GM18873 (cell line): ENCODE results near the gene TJAP1.
"Not testable (repeated sequence)": the region's sequence is repeated elsewhere in the genome, so short reads cannot be mapped to it uniquely, and the experiment has no call there.

Experiments used
- ATAC-seq: cut with Tn5 transposase; IDR thresholded peaks from one replicate; pipeline ENCODE4 v1.9.1; 2021; ENCODE audit warnings: mild to moderate bottlenecking, moderate library complexity, moderate number of reproducible peaks; ENCODE audit not compliant: unreplicated experiment, low FRiP score

Gene TJAP1

DNA sequence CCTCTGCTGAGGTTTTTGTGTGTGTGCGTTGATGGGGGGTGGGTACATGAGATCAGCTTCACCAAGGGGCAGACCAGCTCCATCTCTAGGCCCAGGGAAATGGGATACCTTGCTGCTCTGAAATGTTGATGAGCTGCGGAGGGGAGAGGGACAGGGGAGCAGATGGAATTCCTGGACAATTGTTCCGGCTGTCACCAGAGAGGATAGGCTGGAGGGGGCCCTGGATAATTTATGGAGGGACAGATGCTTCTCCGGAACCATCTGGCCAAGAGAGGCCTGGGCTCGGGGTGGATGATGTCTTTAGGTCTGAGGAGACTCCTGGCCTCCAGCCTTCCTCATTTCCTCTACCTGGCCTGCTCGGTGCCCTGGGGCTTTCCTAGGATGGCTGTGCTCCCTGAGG, 1.9 kb upstream of the TJAP1 start:
- ATAC-seq: no peak

DNA sequence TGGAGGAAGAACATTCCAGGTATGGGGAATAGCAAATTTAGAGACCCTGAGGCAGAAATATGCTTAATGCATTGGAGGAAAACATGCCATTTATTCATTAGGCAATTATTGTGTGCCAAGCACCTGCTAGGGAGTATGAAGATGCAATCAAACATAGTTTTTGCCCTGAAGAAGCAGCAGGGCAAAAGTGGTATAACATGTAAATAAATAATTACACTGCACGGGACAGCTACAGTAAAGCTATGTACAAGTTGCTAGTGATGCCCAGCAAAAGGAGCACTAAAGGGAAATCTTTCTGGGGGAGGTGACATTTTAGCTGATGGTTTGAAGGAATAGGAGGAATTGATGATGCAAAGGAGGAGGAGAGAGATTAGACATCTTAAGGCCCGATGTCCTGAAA, 624 bp upstream of the TJAP1 start:
- ATAC-seq: no peak

- ATAC-seq: no peak
Measured at GRCh38 chr6:43478008-43478372, 620 bp downstream of the TJAP1 start.

- ATAC-seq: no peak
Measured at GRCh38 chr6:43481075-43481474, 3.7 kb downstream of the TJAP1 start.

DNA sequence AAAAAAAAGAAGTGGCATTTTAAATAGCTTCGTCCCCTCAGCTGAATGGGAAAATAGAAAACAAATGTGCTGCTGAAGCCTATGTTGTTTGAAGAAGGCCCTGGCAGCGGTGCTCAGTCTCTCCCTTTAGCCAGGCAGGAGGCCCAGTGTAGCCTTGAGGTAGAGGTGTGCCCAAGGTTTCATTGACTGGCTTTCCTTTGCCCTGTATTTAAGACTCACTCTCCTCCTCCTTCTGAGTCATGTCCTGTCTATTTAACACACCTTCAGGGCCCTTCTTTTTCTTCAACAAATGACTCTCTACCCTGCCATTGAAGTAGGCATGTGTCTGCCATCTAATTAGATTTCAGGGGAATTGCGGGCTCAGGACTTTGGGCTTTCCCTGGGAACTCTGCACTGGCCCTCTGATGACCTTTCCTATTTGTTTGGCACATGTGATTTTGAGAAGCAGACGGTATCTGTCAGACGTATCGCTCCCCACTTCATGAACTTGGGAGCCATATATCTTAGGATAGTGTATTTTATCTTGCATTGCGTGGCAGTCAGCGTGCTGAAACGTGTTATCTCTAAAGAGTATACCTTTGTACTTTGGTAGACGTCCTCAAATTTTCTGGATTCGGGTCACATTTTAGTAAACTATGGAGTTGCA, 4.3 kb downstream of the TJAP1 start:
- no peak for ATAC-seq

DNA sequence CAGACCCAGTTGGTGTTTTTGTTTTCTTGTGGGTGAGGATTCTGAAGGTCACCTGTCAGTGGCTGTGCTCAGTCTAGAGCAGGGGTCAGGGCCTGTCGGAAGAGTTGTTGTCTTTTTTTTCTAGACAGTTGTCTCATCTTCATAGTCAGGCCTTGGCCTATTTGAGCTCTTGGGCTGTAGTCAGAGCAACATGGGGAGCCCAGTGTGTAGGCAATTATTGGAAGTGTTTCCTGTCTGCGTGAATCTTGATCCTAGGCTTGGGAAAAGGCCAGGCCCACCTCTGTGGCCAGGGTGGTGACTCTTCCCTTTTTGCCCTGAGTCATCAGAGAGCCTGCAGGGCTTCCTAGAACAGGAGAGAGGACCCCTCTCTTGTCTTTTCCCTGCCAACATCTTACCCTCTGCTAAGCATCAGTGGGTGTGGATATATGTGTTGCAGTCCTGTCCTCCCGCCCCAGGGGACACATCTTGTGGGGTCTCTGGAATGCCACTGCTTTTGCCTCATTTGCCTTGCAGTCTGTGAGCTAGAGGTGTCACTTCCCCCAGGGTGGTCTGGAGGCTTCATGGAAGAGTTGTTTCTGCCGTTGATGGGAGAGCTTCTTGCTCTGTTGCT, 11.4 kb downstream of the TJAP1 start:
- no peak for ATAC-seq

DNA sequence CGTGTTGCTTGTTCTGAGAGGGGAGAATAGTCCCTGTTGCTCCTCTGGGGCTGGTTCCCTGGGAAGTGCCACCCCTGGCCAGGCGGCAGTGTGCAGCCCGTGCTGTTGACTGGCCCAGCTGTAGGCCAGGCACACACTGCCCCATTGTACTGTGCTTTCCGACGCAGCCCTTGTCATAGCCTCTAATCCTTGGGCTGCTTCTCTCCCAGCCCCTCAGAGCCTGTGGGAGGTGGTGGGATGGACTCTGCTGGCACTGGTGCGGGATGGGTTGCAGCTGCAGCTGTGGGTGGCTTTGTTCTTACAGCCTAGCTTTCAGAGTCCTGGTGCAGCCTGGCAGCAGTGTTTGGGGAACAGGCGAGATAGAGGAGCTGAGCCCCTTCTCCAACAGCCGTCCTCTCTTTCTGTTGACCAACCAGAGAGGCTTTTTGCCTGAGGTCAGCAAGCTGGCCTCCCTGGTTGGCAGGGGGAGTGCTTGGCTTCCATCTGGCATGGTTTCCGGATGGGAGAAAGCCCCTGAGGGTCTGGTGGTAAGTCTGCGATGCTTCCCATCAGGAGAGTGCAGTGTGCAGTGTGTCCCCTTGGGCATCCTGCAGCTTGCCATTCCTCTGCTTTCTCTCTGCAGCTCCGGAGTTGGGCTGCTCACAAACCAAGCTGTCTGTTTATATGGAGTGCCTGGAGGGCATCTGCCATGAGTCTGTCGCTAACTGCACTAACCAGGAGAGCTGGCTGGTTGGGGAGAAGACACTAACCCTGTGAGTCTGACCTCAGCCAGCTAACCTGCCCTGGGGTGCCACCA, 12.1 kb downstream of the TJAP1 start:
- ATAC-seq: no peak

- no peak for ATAC-seq
Measured at GRCh38 chr6:43490523-43490939, 13.2 kb downstream of the TJAP1 start.

DNA sequence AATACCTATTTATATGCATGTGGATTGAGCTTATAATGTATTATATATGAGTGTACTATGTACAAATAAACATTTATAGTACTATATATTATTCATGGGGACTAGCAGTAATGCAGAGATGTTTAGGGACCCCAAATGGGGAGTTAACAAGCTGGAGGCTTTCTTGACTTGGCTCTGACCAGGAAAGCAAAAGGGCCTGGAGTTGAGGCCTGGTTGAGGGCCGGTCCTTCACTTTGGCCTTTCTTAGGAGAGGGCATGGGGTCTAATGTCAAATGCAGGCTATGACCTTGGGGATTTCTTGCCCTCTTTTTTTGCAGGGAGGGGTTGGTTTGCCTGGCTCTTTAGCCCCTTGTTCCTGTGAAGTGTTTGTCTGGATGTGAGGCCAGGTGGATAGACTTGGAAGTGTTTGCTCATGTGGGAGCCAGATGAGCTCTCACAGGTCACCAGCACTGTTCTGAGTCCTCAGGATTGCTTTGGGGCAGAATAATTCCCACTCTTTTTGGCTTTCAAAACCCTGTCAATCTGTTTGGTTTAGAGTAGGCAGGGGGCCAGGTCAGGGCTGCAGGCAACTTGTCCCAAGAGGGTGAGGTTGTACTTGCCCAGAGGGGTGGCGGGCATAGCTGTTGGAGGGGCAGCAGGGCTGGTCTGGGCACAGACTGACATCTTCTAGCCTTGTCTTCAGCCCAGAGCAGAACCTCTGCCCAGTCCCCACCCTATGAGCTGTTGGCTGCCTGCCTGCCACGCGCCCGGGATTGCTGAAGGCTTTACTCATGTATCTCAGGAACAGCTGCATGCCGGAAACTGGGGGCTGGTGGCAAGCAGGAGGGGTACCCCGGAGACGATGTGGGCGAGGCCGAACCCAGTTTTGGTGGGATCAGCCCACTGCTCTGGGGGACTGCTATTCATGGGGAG, 14.6 kb downstream of the TJAP1 start:
- ATAC-seq: no peak

DNA sequence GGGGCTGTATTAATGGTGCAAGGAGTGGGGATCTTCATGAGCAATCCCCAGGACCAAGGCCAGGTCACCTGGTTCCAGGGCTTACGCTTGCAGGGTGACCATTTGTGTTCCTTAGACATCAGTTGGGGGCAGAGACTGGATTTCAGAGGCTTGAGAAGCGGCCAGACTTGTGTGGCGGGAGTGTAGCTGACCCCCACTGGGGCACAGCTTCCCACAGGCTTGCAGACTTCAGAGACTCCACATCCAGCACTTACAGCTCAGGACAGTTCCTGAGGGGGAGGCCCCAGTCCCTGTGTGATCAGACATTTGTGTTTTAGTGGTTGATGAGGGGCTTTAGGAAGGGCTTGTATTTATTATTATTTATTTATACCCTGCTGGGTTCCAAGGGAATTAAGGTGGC, 15.3 kb downstream of the TJAP1 start:
- ATAC-seq: no peak

DNA sequence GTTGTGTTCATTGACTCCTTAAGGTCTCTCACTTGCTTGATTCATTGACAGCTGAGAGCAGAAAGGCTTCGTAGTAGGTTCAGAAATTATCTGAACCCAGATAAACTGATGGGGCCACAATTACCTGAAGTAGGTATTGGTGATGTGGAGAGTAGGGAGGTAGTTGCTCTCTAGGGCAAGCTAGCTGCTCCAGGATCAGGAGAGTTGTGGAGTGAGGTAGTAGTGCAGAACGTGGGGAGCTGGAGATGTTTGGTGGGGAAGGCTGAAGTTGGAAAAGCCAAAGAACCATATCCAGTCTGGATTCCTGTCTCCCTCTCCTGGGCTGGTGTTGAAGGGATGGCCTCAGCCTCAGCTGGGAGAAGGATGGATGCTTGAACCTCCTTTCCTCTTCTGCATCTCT, 15.9 kb downstream of the TJAP1 start:
- ATAC-seq: no peak

- no peak for ATAC-seq
Measured at GRCh38 chr6:43493833-43494232, 16.5 kb downstream of the TJAP1 start.

DNA sequence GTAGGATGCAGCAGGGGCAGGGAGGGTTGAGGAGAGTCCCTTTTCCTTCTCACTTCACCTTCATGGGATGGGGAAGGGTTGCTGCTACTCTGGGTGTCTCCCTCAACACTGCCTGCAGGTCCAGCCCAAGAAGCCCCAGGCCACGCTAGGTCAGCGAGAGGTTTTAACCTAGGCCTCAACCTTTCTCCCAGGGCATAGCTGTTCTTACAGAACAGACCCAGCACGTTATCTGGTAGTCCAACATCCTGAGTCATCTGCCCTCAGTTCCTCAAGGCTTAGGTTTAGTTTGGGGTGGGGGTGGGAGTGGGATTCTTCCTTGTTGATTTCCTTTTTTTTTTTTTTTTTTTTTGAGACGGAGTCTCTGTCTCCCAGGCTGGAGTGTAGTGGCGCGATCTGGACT, 17.0 kb downstream of the TJAP1 start:
- no peak for ATAC-seq

- no peak for ATAC-seq
Measured at GRCh38 chr6:43494766-43495165, 17.4 kb downstream of the TJAP1 start.

- no peak for ATAC-seq
Measured at GRCh38 chr6:43495409-43495941, 18.1 kb downstream of the TJAP1 start.

- no peak for ATAC-seq
Measured at GRCh38 chr6:43496370-43497128, 19.2 kb downstream of the TJAP1 start.

DNA sequence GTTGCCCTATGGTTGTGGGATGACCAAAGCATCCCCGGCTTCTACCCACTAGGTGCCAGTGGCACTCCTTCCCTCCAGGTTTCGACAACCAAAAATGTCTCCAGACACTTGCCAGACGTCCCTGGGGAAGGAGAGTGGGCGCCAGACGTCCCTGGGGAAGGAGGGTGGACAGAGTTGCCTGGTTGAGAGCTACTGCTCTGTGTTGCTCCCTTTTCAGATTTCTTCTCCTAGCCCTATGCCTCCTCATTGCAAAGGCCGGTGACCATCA, 19.7 kb downstream of the TJAP1 start:
- ATAC-seq: no peak

DNA sequence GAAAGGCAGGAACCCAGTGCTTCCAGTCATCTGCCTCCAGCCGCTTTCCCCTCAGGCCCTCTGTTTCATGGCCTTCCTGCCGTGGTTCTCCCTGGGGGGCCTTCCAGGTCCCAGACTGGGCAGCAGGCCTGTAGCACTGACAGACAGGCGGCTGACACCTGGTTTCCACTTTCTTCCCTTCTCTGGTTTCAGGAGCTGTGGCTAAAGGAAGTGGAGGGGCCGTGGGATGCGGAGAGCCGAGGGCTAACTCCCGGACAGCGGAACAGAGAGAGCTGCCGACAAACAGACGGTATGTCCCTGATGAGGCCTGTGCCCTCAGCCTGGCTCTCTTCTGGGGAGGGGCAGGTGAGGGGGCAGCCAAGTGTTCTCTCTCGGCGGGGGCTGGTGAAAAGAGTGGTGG, 20.3 kb downstream of the TJAP1 start:
- ATAC-seq: no peak

- ATAC-seq: not testable (repeated sequence)
Measured at GRCh38 chr6:43498291-43498690, 20.9 kb downstream of the TJAP1 start.
